Astrocyte (in vitro differentiated cells and primary cell): ENCODE data around the gene ARPP19.

ENCODE experiments used
- CTCF ChIP-seq: IDR thresholded peaks from 2 replicates; pipeline ENCODE4 v1.5.1; 2011; ENCODE audit warnings: low read depth, mild to moderate bottlenecking, inconsistent platforms, low read length, moderate library complexity; ENCODE audit not compliant: insufficient read depth
- EZH2 ChIP-seq: IDR thresholded peaks from 2 replicates; pipeline ENCODE4 v1.6.1; 2012; ENCODE audit warnings: mild to moderate bottlenecking, low read length, inconsistent platforms; ENCODE audit not compliant: insufficient read depth

GRCh38 chr15:52558196-52558595, 10.6 kb downstream of the ARPP19 start:
- TF ChIP-seq CTCF (no peak), EZH2 (no peak)
